Fibroblast of lung (primary cell): ENCODE results near the gene DEPDC1B. TPM values are rescaled to one million over a fixed set of nuclear protein-coding genes. Genes with fewer than 3 reads are reported as not detected.
"Not testable (repeated sequence)": the region's sequence is repeated elsewhere in the genome, so short reads cannot be mapped to it uniquely, and the experiment has no call there.

Experiments used
- DNase-seq, 2 donors: peaks; one replicate each; pipeline versions ENCODE4 v3.0.0 to v3.0.0-alpha.2; 2010; ENCODE audit warnings: low read depth in 2 of 2
- H2AFZ ChIP-seq: 2 replicates; pipeline ENCODE4 v1.5.1; 2012; ENCODE audit warnings: low read length, control low read depth, inconsistent platforms
- H3K27ac ChIP-seq: 2 replicates; pipeline ENCODE4 v1.5.1; 2011; ENCODE audit warnings: low read length, control low read depth; ENCODE audit not compliant: insufficient read depth
- H3K27me3 ChIP-seq: 2 replicates; pipeline ENCODE4 v1.5.1; 2011; ENCODE audit warnings: mild to moderate bottlenecking, low read length; ENCODE audit not compliant: control insufficient read depth, insufficient read depth
- H3K36me3 ChIP-seq: 2 replicates; pipeline ENCODE4 v1.5.1; 2011; ENCODE audit warnings: low read length; ENCODE audit not compliant: control insufficient read depth, insufficient read depth
- H3K4me1 ChIP-seq: 2 replicates; pipeline ENCODE4 v1.5.1; 2011; ENCODE audit warnings: low read length; ENCODE audit not compliant: control insufficient read depth, insufficient read depth; ENCODE audit errors: extremely low read depth
- H3K4me2 ChIP-seq: 2 replicates; pipeline ENCODE4 v1.5.1; 2011; ENCODE audit warnings: low read length, control low read depth; ENCODE audit not compliant: insufficient read depth; ENCODE audit errors: extremely low read depth
- H3K4me3 ChIP-seq, 4 experiments: fragments of 200-600 bp in 1 of 4; sonication (generic) in 1 of 4; replicated peaks in 1 of 4; 2 replicates each; pipeline ENCODE4 v1.5.1; 2011 to 2016; ENCODE audit warnings: low read length in 4 of 4, low read depth in 3 of 4, mild to moderate bottlenecking in 3 of 4, control low read depth in 2 of 4, inconsistent platforms in 1 of 4, mixed read lengths in 1 of 4; ENCODE audit not compliant: insufficient read depth in 1 of 4; ENCODE audit errors: control extremely low read depth in 1 of 4
- H3K79me2 ChIP-seq: 2 replicates; pipeline ENCODE4 v1.5.1; 2012; ENCODE audit warnings: mild to moderate bottlenecking, low read length, inconsistent platforms; ENCODE audit not compliant: control insufficient read depth, insufficient read depth
- H3K9ac ChIP-seq: 2 replicates; pipeline ENCODE4 v1.5.1; 2011; ENCODE audit warnings: mild to moderate bottlenecking, low read length, control low read depth; ENCODE audit not compliant: insufficient read depth
- H3K9me3 ChIP-seq: 2 replicates; pipeline ENCODE4 v1.5.1; 2012; ENCODE audit warnings: low read depth, low read length; ENCODE audit not compliant: control insufficient read depth, insufficient read depth
- H4K20me1 ChIP-seq: 2 replicates; pipeline ENCODE4 v1.5.1; 2011; ENCODE audit warnings: low read length; ENCODE audit not compliant: control insufficient read depth, insufficient read depth; ENCODE audit errors: extremely low read depth
- EZH2 ChIP-seq: IDR thresholded peaks from 2 replicates; pipeline ENCODE4 v1.5.1; 2012; ENCODE audit warnings: low read length, control low read depth, mild to moderate bottlenecking; ENCODE audit errors: missing control alignments
- polyA plus RNA-seq, 2 donors: library from polyadenylated mRNA; depleted of rRNA in 1 of 2; stranded (reverse) in 1 of 2; unstranded in 1 of 2; fragments of >200 nt; gene quantifications; 2 replicates each; pipeline ENCODE4 v1.2.1, GENCODE V29; 2011 to 2012; ENCODE audit warnings: missing spikeins in 1 of 2
- total RNA-seq: library from RNA; depleted of rRNA; stranded (reverse); fragments of >200 nt; gene quantifications from 2 replicates; pipeline ENCODE4 v1.2.1, GENCODE V29; 2014
- TF ChIP-seq, protein P1 (sequence below), 2 donors: IDR thresholded peaks in 1 of 2; conservative IDR thresholded peaks in 1 of 2; 1 replicate in 1 of 2; 2 replicates in 1 of 2; pipeline ENCODE4 v1.5.1; 2011 to 2012; ENCODE audit warnings: low read length in 2 of 2, control low read depth in 1 of 2, inconsistent platforms in 1 of 2, low read depth in 1 of 2, mild to moderate bottlenecking in 1 of 2

Gene DEPDC1B
- total and polyA plus RNA-seq, 2 donors (not counting 1 experiment from before 2014, with no cell fraction given): 2.5 to 3.2 TPM

DNA sequence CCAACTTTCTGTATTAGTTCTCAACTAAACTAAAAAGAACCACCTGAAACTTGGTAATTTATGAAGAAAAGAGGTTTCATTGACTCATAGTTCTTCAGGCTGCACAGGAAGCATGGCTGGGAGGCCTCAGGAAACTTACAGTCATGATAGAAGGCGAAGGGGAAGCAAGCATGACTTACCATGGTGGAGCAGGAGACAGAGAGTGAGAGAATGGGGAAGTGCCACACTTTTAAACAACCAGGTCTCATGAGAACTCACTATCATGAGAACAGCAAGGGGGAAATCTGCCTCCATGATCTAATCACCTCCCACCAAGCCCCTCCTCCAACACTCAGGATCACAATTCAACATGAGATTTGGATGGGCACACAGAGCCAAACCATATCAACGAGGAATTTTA, 123.5 kb downstream of the DEPDC1B start:
- TF ChIP-seq EZH2: no peak
- TF ChIP-seq, protein P1, sequence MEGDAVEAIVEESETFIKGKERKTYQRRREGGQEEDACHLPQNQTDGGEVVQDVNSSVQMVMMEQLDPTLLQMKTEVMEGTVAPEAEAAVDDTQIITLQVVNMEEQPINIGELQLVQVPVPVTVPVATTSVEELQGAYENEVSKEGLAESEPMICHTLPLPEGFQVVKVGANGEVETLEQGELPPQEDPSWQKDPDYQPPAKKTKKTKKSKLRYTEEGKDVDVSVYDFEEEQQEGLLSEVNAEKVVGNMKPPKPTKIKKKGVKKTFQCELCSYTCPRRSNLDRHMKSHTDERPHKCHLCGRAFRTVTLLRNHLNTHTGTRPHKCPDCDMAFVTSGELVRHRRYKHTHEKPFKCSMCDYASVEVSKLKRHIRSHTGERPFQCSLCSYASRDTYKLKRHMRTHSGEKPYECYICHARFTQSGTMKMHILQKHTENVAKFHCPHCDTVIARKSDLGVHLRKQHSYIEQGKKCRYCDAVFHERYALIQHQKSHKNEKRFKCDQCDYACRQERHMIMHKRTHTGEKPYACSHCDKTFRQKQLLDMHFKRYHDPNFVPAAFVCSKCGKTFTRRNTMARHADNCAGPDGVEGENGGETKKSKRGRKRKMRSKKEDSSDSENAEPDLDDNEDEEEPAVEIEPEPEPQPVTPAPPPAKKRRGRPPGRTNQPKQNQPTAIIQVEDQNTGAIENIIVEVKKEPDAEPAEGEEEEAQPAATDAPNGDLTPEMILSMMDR (conservative IDR thresholded peaks at IDR 0.05 in 1 of 2, IDR thresholded peaks at IDR 0.05 in 1 of 2; ENCODE audit: low read depth in 1 of 2, low read length in 2 of 2): no peak
- Histone ChIP-seq H3K36me3 (no peaks in the 10 kb centered on the region), H3K79me2 (no peaks in the 10 kb centered on the region), H3K27me3 (no peaks in the 10 kb centered on the region), H3K4me1 (no peaks in the 10 kb centered on the region), H2AFZ (no peak overlapping the region), H3K27ac (no peak overlapping the region), H3K4me2 (no peak overlapping the region), H3K4me3 (no peak overlapping the region), H3K9me3 (no peaks in the 10 kb centered on the region), H4K20me1 (no peaks in the 10 kb centered on the region), H3K9ac (no peak overlapping the region)
- DNase-seq: no peak

- Histone ChIP-seq H3K9me3 (no peaks in the 10 kb centered on the region), H3K36me3 (no peaks in the 10 kb centered on the region), H4K20me1 (no peaks in the 10 kb centered on the region), H3K27ac (no peak overlapping the region), H3K4me1 (no peaks in the 10 kb centered on the region), H3K4me2 (no peak overlapping the region), H3K79me2 (no peaks in the 10 kb centered on the region), H3K4me3 (no peak overlapping the region), H3K27me3 (no peaks in the 10 kb centered on the region), H2AFZ (no peak overlapping the region), H3K9ac (no peak overlapping the region)
- no peak for DNase-seq
- TF ChIP-seq EZH2: no peak
- TF ChIP-seq, protein P1 (conservative IDR thresholded peaks at IDR 0.05 in 1 of 2, IDR thresholded peaks at IDR 0.05 in 1 of 2; ENCODE audit: low read depth in 1 of 2, low read length in 2 of 2): no peak
These were observed 131.3 kb downstream of the DEPDC1B start for GRCh38 chr5:60568646-60569045.

GRCh38 chr5:60563696-60564324, 136.2 kb downstream of the DEPDC1B start:
- no peak overlapping the region for H3K9ac ChIP-seq
- H3K27me3 ChIP-seq: no peaks in the 10 kb centered on the region
- no peaks in the 10 kb centered on the region for H3K9me3 ChIP-seq
- no peaks in the 10 kb centered on the region for H3K4me1 ChIP-seq
- DNase-seq: no peak
- H3K4me3 ChIP-seq: no peak overlapping the region
- H2AFZ ChIP-seq: no peak overlapping the region
- no peak overlapping the region for H3K27ac ChIP-seq
- no peaks in the 10 kb centered on the region for H3K36me3 ChIP-seq
- no peak overlapping the region for H3K4me2 ChIP-seq
- TF ChIP-seq, protein P1 (conservative IDR thresholded peaks at IDR 0.05 in 1 of 2, IDR thresholded peaks at IDR 0.05 in 1 of 2; ENCODE audit: low read depth in 1 of 2, low read length in 2 of 2): no peak
- no peak for TF ChIP-seq EZH2
- no peaks in the 10 kb centered on the region for H4K20me1 ChIP-seq
- H3K79me2 ChIP-seq: no peaks in the 10 kb centered on the region

GRCh38 chr5:60553291-60553690, 146.7 kb downstream of the DEPDC1B start:
- H3K4me2 ChIP-seq, DNase-seq, H3K27ac ChIP-seq: not testable (repeated sequence)

More at GRCh38 chr5:60553291-60553690, 146.7 kb downstream of the DEPDC1B start:
- H2AFZ ChIP-seq, H3K9ac ChIP-seq, H3K4me3 ChIP-seq, H3K36me3 ChIP-seq, H3K27me3 ChIP-seq, H3K4me1 ChIP-seq, H3K79me2 ChIP-seq, H3K9me3 ChIP-seq, H4K20me1 ChIP-seq: not testable (repeated sequence)
